Measurements from ENCODE around the gene MYCBPAP. TPM values are rescaled to one million over a fixed set of nuclear protein-coding genes. Genes with fewer than 3 reads are reported as not detected.

Gene MYCBPAP
- total RNA-seq, 1 donor from 2014 or later, result 1.3 TPM

GRCh38 chr17:50498021-50498874 is 10.0 kb upstream of the MYCBPAP start:
- Histone ChIP-seq H3K4me1 (no peaks in the 10 kb centered on the region), H3K36me3 (no peaks in the 10 kb centered on the region), H3K27ac (no peak overlapping the region), H3K4me3 (no peak overlapping the region), H3K27me3 (no peaks in the 10 kb centered on the region), H3K9me3 (no peaks in the 10 kb centered on the region)
- DNase-seq, result no peak
- TF ChIP-seq, protein P1, sequence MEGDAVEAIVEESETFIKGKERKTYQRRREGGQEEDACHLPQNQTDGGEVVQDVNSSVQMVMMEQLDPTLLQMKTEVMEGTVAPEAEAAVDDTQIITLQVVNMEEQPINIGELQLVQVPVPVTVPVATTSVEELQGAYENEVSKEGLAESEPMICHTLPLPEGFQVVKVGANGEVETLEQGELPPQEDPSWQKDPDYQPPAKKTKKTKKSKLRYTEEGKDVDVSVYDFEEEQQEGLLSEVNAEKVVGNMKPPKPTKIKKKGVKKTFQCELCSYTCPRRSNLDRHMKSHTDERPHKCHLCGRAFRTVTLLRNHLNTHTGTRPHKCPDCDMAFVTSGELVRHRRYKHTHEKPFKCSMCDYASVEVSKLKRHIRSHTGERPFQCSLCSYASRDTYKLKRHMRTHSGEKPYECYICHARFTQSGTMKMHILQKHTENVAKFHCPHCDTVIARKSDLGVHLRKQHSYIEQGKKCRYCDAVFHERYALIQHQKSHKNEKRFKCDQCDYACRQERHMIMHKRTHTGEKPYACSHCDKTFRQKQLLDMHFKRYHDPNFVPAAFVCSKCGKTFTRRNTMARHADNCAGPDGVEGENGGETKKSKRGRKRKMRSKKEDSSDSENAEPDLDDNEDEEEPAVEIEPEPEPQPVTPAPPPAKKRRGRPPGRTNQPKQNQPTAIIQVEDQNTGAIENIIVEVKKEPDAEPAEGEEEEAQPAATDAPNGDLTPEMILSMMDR (IDR thresholded peaks at IDR 0.05), result no peak
- peak; percentile 90 for ATAC-seq
- intact Hi-C loops (cut with DNase I), result no loop called here

DNA sequence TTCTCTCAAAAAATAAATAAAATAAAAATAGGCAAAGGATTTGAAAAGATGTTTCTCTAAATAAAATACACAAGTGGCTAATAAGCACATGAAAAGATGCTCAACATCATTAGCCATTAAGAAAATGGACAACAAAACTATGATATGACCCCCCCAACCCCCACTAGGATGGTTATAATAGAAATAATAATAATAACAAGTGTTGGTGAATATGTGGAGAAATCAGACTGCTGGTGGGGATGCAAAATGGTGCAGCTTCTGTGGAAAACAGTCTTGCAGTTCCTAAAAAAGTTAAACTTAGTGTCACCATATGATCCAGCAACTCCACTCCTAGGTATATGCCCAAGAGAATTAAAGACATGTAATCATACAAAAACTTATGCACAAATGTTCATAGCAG is 9.0 kb upstream of the MYCBPAP start:
- Histone ChIP-seq H3K27me3 (no peaks in the 10 kb centered on the region), H3K27ac (no peak overlapping the region), H3K36me3 (no peaks in the 10 kb centered on the region), H3K4me3 (no peak overlapping the region), H3K9me3 (no peaks in the 10 kb centered on the region), H3K4me1 (no peaks in the 10 kb centered on the region)
- DNase-seq (no peak), ATAC-seq (no peak)
- TF ChIP-seq, protein P1 (IDR thresholded peaks at IDR 0.05), result no peak
- intact Hi-C loops (cut with DNase I), result no loop called here

- TF ChIP-seq, protein P1 (IDR thresholded peaks at IDR 0.05), result no peak
- no peak for DNase-seq
- no peaks in the 10 kb centered on the region for H3K4me1 ChIP-seq
- no peak overlapping the region for H3K27ac ChIP-seq
- H3K9me3 ChIP-seq, result no peaks in the 10 kb centered on the region
- no peaks in the 10 kb centered on the region for H3K27me3 ChIP-seq
- H3K36me3 ChIP-seq, result no peaks in the 10 kb centered on the region
- no peak overlapping the region for H3K4me3 ChIP-seq
- ATAC-seq, result no peak
- intact Hi-C loops (cut with DNase I), result no loop called here
Measured at GRCh38 chr17:50499721-50500120, 8.5 kb upstream of the MYCBPAP start.

DNA sequence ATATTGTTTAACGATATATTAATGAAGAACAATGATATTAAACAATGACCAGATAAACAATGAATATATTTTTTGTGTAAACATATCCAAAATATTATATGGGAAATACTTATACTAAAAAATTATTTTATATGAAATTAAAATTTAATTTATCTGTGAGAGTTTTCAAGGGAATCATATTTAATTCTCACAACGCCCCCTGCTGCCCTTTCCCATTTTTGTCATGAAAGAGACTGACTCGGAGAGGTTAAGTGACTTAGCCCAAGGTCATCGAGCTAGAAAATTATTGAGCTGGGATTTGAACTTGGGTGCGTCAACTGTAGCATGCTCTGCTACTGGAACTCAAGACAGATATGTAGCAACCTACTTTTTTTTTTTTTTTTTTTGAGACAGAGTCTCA is 7.2 kb upstream of the MYCBPAP start:
- Histone ChIP-seq H3K4me3 (no peak overlapping the region), H3K36me3 (no peaks in the 10 kb centered on the region), H3K27me3 (no peaks in the 10 kb centered on the region), H3K27ac (no peak overlapping the region), H3K4me1 (no peaks in the 10 kb centered on the region), H3K9me3 (no peaks in the 10 kb centered on the region)
- ATAC-seq (no peak), DNase-seq (no peak)
- intact Hi-C loops (cut with DNase I), result no loop called here
- TF ChIP-seq, protein P1 (IDR thresholded peaks at IDR 0.05), result peak; percentile 49

DNA sequence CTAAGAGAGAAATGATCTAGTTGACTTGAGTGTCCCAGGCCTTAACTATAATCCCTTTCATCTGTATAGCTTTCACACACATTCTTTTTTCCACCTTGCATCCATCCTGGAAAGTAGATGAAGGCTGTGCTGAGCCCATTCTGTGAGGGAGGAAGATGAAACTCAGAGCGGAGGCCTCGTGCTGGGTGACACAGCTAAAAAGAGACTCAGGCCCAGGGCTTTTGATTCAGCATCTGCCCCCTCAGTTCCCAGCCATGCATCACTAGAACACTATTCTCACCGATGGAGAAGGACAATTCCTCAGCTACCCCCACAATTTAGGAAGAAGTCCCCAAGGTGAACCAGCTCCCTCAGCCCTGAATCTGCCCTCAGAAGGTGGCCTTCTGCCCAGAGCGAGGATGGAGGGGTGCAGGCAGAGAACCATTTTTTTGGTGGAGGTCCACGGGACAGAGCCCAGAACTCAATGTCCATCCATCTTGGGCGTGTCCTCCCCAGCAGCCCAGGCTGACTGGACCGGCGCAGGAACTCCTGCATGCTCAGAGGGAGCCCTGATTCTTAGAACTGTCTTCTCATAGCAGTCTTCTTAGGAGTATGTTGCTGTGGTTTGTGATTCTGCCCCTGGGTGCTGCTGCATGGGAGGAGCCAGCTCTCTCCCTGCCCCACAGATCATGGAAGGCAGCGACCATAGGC is 5.8 kb upstream of the MYCBPAP start:
- DNase-seq (no peak), ATAC-seq (no peak)
- TF ChIP-seq, protein P1 (IDR thresholded peaks at IDR 0.05), result no peak
- H3K4me3 ChIP-seq, result no peak overlapping the region
- H3K27me3 ChIP-seq, result no peaks in the 10 kb centered on the region
- intact Hi-C loops (cut with DNase I), result no loop called here
- H3K36me3 ChIP-seq, result no peaks in the 10 kb centered on the region
- no peaks in the 10 kb centered on the region for H3K9me3 ChIP-seq
- no peak overlapping the region for H3K27ac ChIP-seq
- H3K4me1 ChIP-seq, result no peaks in the 10 kb centered on the region

Measured in upper lobe of right lung (tissue), 1 donor.